Gastroesophageal sphincter (tissue), 3 donors: ENCODE results near the gene MYO1D.

Source experiments
- CTCF ChIP-seq, 4 experiments: fragments of 200-600 bp in 2 of 4; fragments of 450-650 bp in 2 of 4; sonication (generic) in 1 of 4; IDR thresholded peaks; one replicate each; pipeline ENCODE4 v1.5.1; 2017 to 2019; ENCODE audit warnings: antibody characterized with exemption in 4 of 4, mild to moderate bottlenecking in 2 of 4, moderate library complexity in 2 of 4
- EP300 ChIP-seq: sonication (generic); formaldehyde crosslinking; IDR thresholded peaks from one replicate; pipeline ENCODE4 v1.6.1; 2017; ENCODE audit warnings: antibody characterized with exemption, mild to moderate bottlenecking
- POLR2A ChIP-seq, 2 donors: fragments of 450-650 bp; IDR thresholded peaks; one replicate each; pipeline ENCODE4 v1.6.1; 2017; ENCODE audit warnings: antibody characterized with exemption in 2 of 2, mild to moderate bottlenecking in 2 of 2, moderate library complexity in 1 of 2
- POLR2AphosphoS5 ChIP-seq: sonication (generic); formaldehyde crosslinking; IDR thresholded peaks from one replicate; pipeline ENCODE4 v1.6.1; 2017; ENCODE audit warnings: antibody characterized with exemption

DNA sequence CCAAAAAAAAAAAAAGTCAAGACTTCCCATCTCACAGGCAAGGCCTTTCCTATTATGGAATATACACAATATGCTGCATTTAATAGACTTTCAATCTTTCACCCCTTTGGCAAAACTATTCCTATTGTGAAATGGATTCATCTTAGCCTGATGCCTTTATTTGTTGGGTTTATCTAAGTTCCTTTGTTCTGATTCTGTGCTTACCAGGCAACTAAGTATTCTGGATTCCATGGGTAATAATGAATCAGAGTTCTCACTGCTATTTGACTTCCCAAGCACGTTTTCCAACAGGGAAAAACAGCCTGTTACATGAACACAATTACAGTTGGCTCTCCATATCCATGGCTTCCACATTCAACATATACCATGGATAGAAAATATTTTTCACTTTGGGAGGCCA lies 135.5 kb downstream of the MYO1D start:
- TF ChIP-seq EP300: no peak
- no peak for TF ChIP-seq CTCF (IDR thresholded peaks at IDR 0.05)
- no peak for TF ChIP-seq POLR2A (IDR thresholded peaks at IDR 0.05)
- no peak for TF ChIP-seq POLR2AphosphoS5
